OCI-LY3 (cell line): ENCODE data around the gene SLC17A9.

Experiments used
- EZH2phosphoT487 ChIP-seq: fragments of 200-600 bp; shearing (Covaris generic); IDR thresholded peaks from 2 replicates; pipeline ENCODE4 v1.6.1; 2018; ENCODE audit warnings: antibody characterized with exemption, mixed run types, low read depth
- TF ChIP-seq, protein P1 (sequence below): fragments of 200-600, 300-600 bp; sonication (generic); IDR thresholded peaks from 2 replicates; pipeline ENCODE4 v1.5.1; 2014; ENCODE audit warnings: antibody characterized with exemption, low read length, low read depth

- TF ChIP-seq, protein P1, sequence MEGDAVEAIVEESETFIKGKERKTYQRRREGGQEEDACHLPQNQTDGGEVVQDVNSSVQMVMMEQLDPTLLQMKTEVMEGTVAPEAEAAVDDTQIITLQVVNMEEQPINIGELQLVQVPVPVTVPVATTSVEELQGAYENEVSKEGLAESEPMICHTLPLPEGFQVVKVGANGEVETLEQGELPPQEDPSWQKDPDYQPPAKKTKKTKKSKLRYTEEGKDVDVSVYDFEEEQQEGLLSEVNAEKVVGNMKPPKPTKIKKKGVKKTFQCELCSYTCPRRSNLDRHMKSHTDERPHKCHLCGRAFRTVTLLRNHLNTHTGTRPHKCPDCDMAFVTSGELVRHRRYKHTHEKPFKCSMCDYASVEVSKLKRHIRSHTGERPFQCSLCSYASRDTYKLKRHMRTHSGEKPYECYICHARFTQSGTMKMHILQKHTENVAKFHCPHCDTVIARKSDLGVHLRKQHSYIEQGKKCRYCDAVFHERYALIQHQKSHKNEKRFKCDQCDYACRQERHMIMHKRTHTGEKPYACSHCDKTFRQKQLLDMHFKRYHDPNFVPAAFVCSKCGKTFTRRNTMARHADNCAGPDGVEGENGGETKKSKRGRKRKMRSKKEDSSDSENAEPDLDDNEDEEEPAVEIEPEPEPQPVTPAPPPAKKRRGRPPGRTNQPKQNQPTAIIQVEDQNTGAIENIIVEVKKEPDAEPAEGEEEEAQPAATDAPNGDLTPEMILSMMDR = no peak
- TF ChIP-seq EZH2phosphoT487 = no peak
Observed at GRCh38 chr20:62940875-62941274, 11.6 kb upstream of the SLC17A9 start.
